HG03097 (cell line): Measurements from ENCODE around the gene CRY2.

Experiments
- ATAC-seq: cut with Tn5 transposase; IDR thresholded peaks from one replicate; pipeline ENCODE4 v1.9.1; 2021; ENCODE audit not compliant: unreplicated experiment, low FRiP score

Gene CRY2

DNA sequence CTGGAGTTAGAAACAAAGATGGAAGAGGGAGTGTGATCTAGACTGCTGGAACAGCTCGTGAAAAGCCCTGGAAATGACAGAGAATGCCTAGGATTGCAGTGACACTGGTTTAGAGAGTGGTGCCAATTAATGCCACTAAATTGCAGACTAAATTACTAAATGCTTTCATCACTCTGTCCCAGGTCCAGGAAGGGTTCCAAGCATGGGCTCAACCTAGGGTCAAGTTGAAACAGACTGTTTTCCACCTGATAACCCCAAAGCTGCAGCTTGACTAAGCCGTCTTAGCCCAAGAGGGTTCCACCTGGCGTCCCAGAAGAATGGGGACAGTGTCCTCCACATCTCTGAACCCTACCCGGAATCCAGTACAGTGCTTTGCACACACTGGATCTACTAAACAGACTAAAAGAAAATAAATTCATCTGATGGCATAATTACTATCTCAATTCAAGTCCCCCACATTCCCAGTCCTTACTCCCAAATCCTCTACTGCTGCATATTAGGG is 1.1 kb upstream of the CRY2 start:
- ATAC-seq: no peak

GRCh38 chr11:45847911-45848316 is 639 bp downstream of the CRY2 start:
- peak; percentile 6 for ATAC-seq

- no peak for ATAC-seq
These were observed 1.4 kb downstream of the CRY2 start for GRCh38 chr11:45848654-45849081.

GRCh38 chr11:45850446-45850845 is 3.2 kb downstream of the CRY2 start:
- ATAC-seq: no peak

DNA sequence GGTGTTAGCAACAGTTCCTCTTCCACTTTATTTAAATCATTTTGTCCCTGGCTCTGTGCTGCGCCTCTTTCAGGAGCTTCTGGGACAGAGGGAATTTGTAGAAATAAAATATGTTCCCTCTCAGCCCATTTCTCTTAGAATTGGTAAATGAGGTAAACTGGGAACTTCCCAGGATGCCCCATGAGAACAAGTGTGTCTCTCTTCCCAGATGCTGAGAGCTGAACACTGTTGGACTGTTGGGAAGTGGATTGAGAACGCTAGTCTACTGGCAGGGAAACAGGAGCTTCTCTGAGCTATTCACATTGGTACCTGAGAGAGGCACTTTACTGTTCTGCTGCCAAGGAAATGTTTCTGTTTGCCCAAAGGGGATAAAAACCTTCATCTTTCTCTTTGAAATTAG is 4.0 kb downstream of the CRY2 start:
- ATAC-seq: no peak

DNA sequence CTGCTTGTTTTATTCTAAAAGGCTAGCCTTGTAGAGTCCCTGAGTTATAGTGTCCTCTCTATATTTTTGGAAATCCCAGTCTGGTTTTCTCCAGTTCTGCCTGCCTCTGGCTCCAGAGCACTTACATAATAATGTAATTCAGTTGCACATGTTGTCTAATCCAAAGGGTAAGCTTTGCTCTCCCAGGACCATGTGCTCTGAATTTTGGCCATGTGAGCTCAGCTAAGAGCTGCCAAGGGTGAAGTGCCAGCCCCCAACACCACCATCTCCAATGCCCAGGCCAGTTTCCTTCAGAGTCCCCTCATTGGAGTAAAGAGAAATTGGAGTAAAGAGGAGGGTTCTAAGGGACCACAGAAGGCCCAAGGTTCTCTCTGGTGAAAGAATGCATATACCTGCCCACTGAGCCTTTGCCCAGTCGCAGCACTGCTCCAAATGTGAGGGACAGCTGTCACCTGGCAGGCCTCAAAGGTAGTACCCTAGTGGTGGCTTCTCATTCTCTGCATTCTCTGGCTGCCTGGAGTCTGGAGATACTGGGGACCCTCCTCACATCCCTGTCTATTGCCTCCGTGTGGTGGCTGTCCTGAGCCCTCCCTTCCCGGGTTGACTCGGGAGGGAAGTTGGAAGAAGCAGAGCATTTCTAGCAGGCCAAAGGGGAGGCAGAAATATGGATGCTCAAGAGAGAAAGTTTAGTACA is 4.9 kb downstream of the CRY2 start:
- ATAC-seq: no peak

- no peak for ATAC-seq
These were observed 5.4 kb downstream of the CRY2 start for GRCh38 chr11:45852712-45853101.

DNA sequence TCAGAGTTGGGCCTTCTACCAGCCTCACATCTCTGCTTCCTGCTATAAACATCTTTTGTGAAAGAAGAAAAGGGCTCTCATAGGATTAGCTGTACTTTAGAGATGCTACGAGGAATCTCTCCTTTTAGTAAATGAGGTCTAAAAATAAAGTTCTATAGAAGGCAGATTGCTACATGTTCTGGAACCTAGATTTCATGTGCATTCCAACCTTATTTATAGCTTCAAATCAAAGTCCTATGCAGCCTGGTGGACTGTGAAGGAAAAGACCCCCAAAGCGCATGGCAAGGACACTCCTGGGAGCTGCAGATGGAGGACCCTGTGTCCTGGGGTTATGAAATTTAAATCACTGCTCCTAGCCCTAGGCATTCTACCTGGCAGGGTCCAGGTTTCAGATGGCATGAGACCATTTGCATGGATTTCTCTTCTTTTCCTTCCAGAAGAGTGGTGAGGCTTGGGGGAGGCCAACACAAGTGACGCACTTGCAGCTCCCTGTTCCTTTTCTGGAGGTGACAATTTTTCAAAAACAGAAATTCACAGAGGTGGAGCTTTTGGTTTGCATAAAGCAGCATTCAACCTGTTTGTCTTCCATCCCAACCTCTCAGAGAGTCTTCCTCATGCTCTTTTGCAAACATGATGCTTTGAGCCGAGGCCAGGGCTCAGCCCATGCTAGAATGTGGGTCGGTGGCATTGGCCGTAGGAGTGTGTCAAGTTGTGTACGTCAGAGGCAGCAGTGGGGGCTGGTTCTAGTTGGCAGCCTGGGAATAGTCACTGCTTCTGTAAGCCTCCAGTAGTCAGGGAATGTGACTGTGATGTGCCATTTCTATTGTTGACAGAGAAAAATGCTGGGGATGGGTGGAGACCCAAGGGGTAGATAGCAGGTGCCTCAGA is 6.3 kb downstream of the CRY2 start:
- no peak for ATAC-seq

DNA sequence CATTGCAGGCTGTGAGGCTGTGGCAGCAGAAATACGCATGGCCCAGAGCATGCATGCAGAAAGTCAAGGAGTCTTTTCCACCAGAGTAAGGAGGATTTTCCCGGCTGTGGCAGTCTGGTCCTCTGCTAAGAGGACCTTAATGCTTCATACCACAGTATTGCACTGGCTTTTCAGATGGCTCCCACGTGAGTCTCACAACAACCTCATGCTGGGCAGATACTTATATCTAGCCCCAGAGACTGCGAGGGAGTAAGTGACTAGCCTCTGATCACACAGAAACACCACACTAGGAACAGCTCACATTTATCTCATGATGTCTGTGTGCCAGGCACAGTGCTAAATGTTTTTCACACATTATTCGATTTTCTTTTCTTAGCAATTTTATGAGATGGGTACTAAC is 8.0 kb downstream of the CRY2 start:
- ATAC-seq: no peak

- no peak for ATAC-seq
These were observed 8.8 kb downstream of the CRY2 start for GRCh38 chr11:45856044-45856468.

GRCh38 chr11:45857961-45858474 is 10.7 kb downstream of the CRY2 start:
- ATAC-seq: no peak

- ATAC-seq: no peak
These were observed 11.6 kb downstream of the CRY2 start for GRCh38 chr11:45858751-45859398.

GRCh38 chr11:45859661-45860140 is 12.4 kb downstream of the CRY2 start:
- no peak for ATAC-seq

GRCh38 chr11:45860348-45860747 is 13.1 kb downstream of the CRY2 start:
- ATAC-seq: no peak

- no peak for ATAC-seq
These were observed 13.7 kb downstream of the CRY2 start for GRCh38 chr11:45860764-45861510.

DNA sequence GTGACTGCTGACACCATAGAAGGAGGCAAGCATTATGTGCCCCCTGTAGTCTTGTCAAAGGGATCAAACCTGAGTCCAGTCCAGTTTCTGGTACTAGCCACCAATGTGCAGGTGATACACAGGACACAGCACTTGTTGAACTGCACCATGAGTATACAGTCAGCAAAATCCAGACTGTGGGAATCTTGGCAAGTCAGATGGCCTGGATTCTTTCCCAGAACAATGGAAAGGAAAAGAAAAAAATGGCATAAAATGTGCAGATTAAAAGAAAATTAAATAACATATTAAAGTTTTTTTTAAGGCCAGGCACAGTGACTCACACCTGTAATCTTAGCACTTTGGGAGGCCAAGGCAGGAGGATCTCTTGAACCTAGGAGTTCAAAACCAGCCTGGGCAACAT is 16.8 kb downstream of the CRY2 start:
- ATAC-seq: no peak

DNA sequence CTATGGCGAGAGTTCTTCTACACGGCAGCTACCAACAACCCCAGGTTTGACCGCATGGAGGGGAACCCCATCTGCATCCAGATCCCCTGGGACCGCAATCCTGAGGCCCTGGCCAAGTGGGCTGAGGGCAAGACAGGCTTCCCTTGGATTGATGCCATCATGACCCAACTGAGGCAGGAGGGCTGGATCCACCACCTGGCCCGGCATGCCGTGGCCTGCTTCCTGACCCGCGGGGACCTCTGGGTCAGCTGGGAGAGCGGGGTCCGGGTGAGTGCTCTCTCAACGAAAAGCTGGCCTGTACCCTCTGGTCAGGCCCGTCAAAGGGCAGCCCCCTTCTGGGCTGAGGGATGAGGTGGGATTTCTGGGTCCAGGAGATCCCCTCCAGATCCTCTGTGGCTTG is 22.3 kb downstream of the CRY2 start:
- no peak for ATAC-seq

- ATAC-seq: no peak
These were observed 23.4 kb downstream of the CRY2 start for GRCh38 chr11:45870706-45871105.

GRCh38 chr11:45871638-45872037 is 24.4 kb downstream of the CRY2 start:
- no peak for ATAC-seq
